SK-N-SH (cell line): ENCODE results near the gene SLC47A1. TPM values are rescaled to one million over a fixed set of nuclear protein-coding genes. Genes with fewer than 3 reads are reported as not detected.
"Not testable (repeated sequence)": the region's sequence is repeated elsewhere in the genome, so short reads cannot be mapped to it uniquely, and the experiment has no call there.

Experiments
- CTCF ChIA-PET: fragments of 300-600, 350-600 bp; formaldehyde crosslinking; extraction: SDS; loops from one replicate; lab custom pipeline; 2021; lab: Yijun Ruan, JAX
- POLR2A ChIA-PET: fragments of 350-600 bp; sonication (Branson Sonifier 250); formaldehyde crosslinking; extraction: SDS; loops from one replicate; lab custom pipeline; 2020; ENCODE audit warnings: antibody characterized with exemption, inconsistent platforms; lab: Yijun Ruan, JAX
- DNase-seq: peaks from one replicate; pipeline ENCODE4 v3.0.0; 2012
- H2AFZ ChIP-seq: fragments of 200-600 bp; sonication (generic); 2 replicates; pipeline ENCODE4 v1.8.1; 2016; ENCODE audit warnings: antibody characterized with exemption, mild to moderate bottlenecking, low read depth
- H3F3A ChIP-seq: fragments of 200-600 bp; sonication (generic); replicated peaks from 2 replicates; pipeline ENCODE3; 2016; ENCODE audit warnings: antibody characterized with exemption, mild to moderate bottlenecking; ENCODE audit not compliant: insufficient read depth
- H3K27ac ChIP-seq, 2 experiments: fragments of 200-500 bp in 1 of 2; fragments of 200-600 bp in 1 of 2; sonication (Bioruptor generic) in 1 of 2; sonication (generic), shearing (Covaris generic) in 1 of 2; 2 replicates each; pipeline versions ENCODE4 v1.5.1 to v1.6.1; 2014 to 2016; ENCODE audit warnings: low read depth in 2 of 2, inconsistent platforms in 1 of 2, low read length in 1 of 2, mild to moderate bottlenecking in 1 of 2, mixed read lengths in 1 of 2
- H3K27me3 ChIP-seq: fragments of 200-600 bp; sonication (generic), shearing (Covaris generic); 2 replicates; pipeline ENCODE4 v1.6.1; 2016; ENCODE audit warnings: mixed run types; ENCODE audit not compliant: insufficient read depth
- H3K36me3 ChIP-seq, 2 experiments: fragments of 200-500 bp in 1 of 2; fragments of 200-600 bp in 1 of 2; sonication (Bioruptor generic) in 1 of 2; sonication (generic) in 1 of 2; replicated peaks in 1 of 2; 2 replicates each; pipeline versions ENCODE3 to v1.5.1; 2014 to 2016; ENCODE audit warnings: low read length in 1 of 2, mild to moderate bottlenecking in 1 of 2; ENCODE audit not compliant: insufficient read depth in 2 of 2, control insufficient read depth in 1 of 2
- H3K4me1 ChIP-seq, 2 experiments: fragments of 200-500 bp in 1 of 2; fragments of 200-600 bp in 1 of 2; sonication (Bioruptor generic) in 1 of 2; sonication (generic), shearing (Covaris generic) in 1 of 2; 2 replicates each; pipeline versions ENCODE4 v1.5.1 to v1.6.1; 2014 to 2016; ENCODE audit warnings: low read depth in 1 of 2, low read length in 1 of 2, mixed run types in 1 of 2; ENCODE audit not compliant: insufficient read depth in 2 of 2, control insufficient read depth in 1 of 2
- H3K4me2 ChIP-seq: fragments of 200-600 bp; sonication (generic), shearing (Covaris generic); 2 replicates; pipeline ENCODE4 v1.6.1; 2017; ENCODE audit warnings: mixed run types
- H3K4me3 ChIP-seq, 2 experiments: fragments of 200-500 bp in 1 of 2; fragments of 200-600 bp in 1 of 2; sonication (Bioruptor generic) in 1 of 2; sonication (generic), shearing (Covaris generic) in 1 of 2; 2 replicates each; pipeline versions ENCODE4 v1.5.1 to v1.8.1; 2014 to 2016; ENCODE audit warnings: low read depth in 2 of 2, inconsistent platforms in 1 of 2, low read length in 1 of 2, mild to moderate bottlenecking in 1 of 2, mixed read lengths in 1 of 2, moderate library complexity in 1 of 2
- H3K79me2 ChIP-seq: fragments of 200-600 bp; sonication (generic); 2 replicates; pipeline ENCODE4 v1.8.1; 2017; ENCODE audit warnings: mild to moderate bottlenecking; ENCODE audit not compliant: insufficient read depth
- H3K9ac ChIP-seq: fragments of 200-600 bp; sonication (generic); 2 replicates; pipeline ENCODE4 v1.6.1; 2017; ENCODE audit warnings: mixed run types
- H3K9me2 ChIP-seq: fragments of 200-600 bp; sonication (generic); 2 replicates; pipeline ENCODE4 v1.6.1; 2017; ENCODE audit warnings: mixed run types
- H3K9me3 ChIP-seq: fragments of 200-600 bp; sonication (generic); 2 replicates; pipeline ENCODE4 v1.6.1; 2017; ENCODE audit warnings: mixed run types, mild to moderate bottlenecking, moderate library complexity
- H4K20me1 ChIP-seq: fragments of 200-600 bp; sonication (generic); 2 replicates; pipeline ENCODE4 v1.6.1; 2017; ENCODE audit warnings: mild to moderate bottlenecking, mixed run types; ENCODE audit not compliant: insufficient read depth
- CHD2 ChIP-seq: fragments of 150-350 bp; IDR thresholded peaks from 2 replicates; pipeline ENCODE4 v1.6.1; 2018; ENCODE audit warnings: low read length; ENCODE audit not compliant: partially characterized antibody
- GABPA ChIP-seq: IDR thresholded peaks from 2 replicates; pipeline ENCODE4 v1.4.0; 2012; ENCODE audit warnings: low read depth, mild to moderate bottlenecking
- JUND ChIP-seq: IDR thresholded peaks from 2 replicates; pipeline ENCODE4 v1.4.0; 2012
- MXI1 ChIP-seq: IDR thresholded peaks from 2 replicates; pipeline ENCODE4 v1.6.1; 2012; ENCODE audit warnings: mild to moderate bottlenecking, low read depth, low read length, improper control_type of control experiment
- NFIC ChIP-seq: IDR thresholded peaks from 2 replicates; pipeline ENCODE4 v1.4.0; 2012; ENCODE audit warnings: borderline replicate concordance
- NRF1 ChIP-seq: IDR thresholded peaks from 2 replicates; pipeline ENCODE4 v1.6.1; 2012; ENCODE audit warnings: low read depth, mild to moderate bottlenecking, low read length
- RAD21 ChIP-seq: IDR thresholded peaks from 2 replicates; pipeline ENCODE4 v1.6.1; 2012; ENCODE audit warnings: mild to moderate bottlenecking, low read length
- RCOR1 ChIP-seq: fragments of 150-350 bp; IDR thresholded peaks from 2 replicates; pipeline ENCODE4 v1.6.1; 2017; ENCODE audit warnings: antibody characterized with exemption, low read length
- RFX5 ChIP-seq: IDR thresholded peaks from 2 replicates; pipeline ENCODE4 v1.6.1; 2012; ENCODE audit warnings: mild to moderate bottlenecking, improper control_type of control experiment, low read length
- SIN3A ChIP-seq: IDR thresholded peaks from 2 replicates; pipeline ENCODE4 v1.6.1; 2012; ENCODE audit warnings: low read depth, mild to moderate bottlenecking, low read length, moderate library complexity, borderline replicate concordance
- TAF1 ChIP-seq: IDR thresholded peaks from 2 replicates; pipeline ENCODE4 v1.6.1; 2012; ENCODE audit warnings: low read depth, mild to moderate bottlenecking, low read length, moderate library complexity, borderline replicate concordance
- TEAD4 ChIP-seq: IDR thresholded peaks from 2 replicates; pipeline ENCODE4 v1.4.0; 2012; ENCODE audit warnings: mild to moderate bottlenecking, borderline replicate concordance; ENCODE audit not compliant: insufficient read depth
- YY1 ChIP-seq: IDR thresholded peaks from 2 replicates; pipeline ENCODE4 v1.4.0; 2012; ENCODE audit warnings: low read depth, mild to moderate bottlenecking
- WGBS: methylation state at CpG from one replicate; pipeline ENCODE4 v1.1.6; 2017; ENCODE audit warnings: low lambda C conversion rate; 5-methylcytosine and 5-hydroxymethylcytosine counted together
- polyA plus RNA-seq, 3 experiments: library from polyadenylated mRNA; depleted of rRNA; stranded (reverse); fragments of >200 nt; gene quantifications; 2 replicates each; pipeline ENCODE4 v1.2.3, GENCODE V29; 2012
- TF ChIP-seq, protein P1 (sequence below): fragments of 150-350 bp; IDR thresholded peaks from 2 replicates; pipeline ENCODE4 v1.6.1; 2017; ENCODE audit warnings: antibody characterized with exemption, low read length, low read depth, borderline replicate concordance
- TF ChIP-seq, protein P2 (sequence below): IDR thresholded peaks from 2 replicates; pipeline ENCODE4; 2012
- TF ChIP-seq, protein P3 (sequence below): fragments of 200-600 bp; sonication (generic); IDR thresholded peaks from 2 replicates; pipeline ENCODE4 v1.6.1; 2017; ENCODE audit warnings: antibody characterized with exemption, mild to moderate bottlenecking, moderate library complexity
- TF ChIP-seq, protein P4 (sequence below): IDR thresholded peaks from 2 replicates; pipeline ENCODE4 v1.4.0; 2012; ENCODE audit warnings: low read depth, borderline replicate concordance
- TF ChIP-seq, protein P5 (sequence below): IDR thresholded peaks from 2 replicates; pipeline ENCODE4 v1.4.0; 2012; ENCODE audit warnings: low read depth

SLC47A1 gene
- polyA plus RNA-seq, 1 of the 3 experiments (the other 2 are of a cell fraction), result 3.5 TPM

DNA sequence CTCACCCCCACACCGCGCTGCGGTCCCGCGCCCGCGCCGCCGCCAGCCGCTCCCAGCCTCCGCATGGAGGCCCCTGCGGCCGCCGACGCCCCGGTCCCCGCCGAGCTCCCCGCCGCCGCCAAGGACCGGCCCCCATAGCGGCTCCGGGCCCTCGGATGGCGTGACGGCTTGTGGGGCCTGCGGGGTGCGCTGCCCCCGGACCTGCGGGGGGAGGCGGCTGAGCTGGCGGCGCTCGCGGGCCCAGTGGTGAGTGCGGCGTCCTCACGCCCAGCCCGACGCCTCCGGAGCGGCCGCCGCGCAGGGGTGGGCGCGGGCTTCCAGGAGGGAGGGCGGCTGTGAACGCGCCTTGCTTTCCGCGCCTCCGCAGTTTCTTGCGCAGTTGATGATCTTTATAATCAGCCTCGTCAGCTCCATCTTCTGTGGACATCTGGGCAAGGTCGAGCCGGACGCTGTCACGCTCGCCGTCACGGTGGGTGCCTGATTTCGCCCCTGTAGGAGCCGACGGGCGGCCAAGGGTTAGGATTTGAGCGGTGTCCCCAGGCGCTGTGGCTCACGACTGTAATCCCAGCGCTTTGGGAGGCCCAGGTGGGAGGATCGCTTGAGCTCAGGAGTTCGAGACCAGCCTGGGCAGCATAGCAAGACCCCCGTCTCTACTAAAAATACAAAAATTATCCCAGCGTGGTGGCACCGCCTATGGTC lies 46.4 kb downstream of the SLC47A1 start:
- 39% methylated on average over 24 of the region's 76 CpGs for WGBS
- Histone ChIP-seq H3K9me2 (no peaks in the 10 kb centered on the region), H3K4me2 (peak overlapping the region; percentile 70), H3K27ac (no peak overlapping the region), H3K36me3 (no peaks in the 10 kb centered on the region), H3K9me3 (no peaks in the 10 kb centered on the region), H2AFZ (peak overlapping the region; percentile 81; the same call in 1 of the 2 replicates), H3K9ac (no peak overlapping the region), H3K27me3 (no peaks in the 10 kb centered on the region), H3K79me2 (no peaks in the 10 kb centered on the region), H3K4me1 (peaks cover 0 to 16% of the 10 kb centered on the region in 2 experiments; a peak in 1 of 4 replicates), H3F3A (no peaks in the 10 kb centered on the region), H3K4me3 (peak overlapping the region; percentile 47 to 50), H4K20me1 (no peaks in the 10 kb centered on the region)
- peak; percentile 78 for DNase-seq
- ChIA-PET CTCF (interaction anchor here (0.8 to 4.7 kb wide), 4 partner anchors 114 to 197 kb away, joined by 3 to 20 read pairs (median 4); no protein-coding TSS in a partner anchor), POLR2A (interaction anchor here (1.3 kb wide), 1 partner anchor 165 kb away, joined by 5 read pairs; no protein-coding TSS in a partner anchor)
- TF ChIP-seq CHD2 (no peak), MXI1 (no peak), RCOR1 (no peak), GABPA (no peak), SIN3A (no peak), JUND (no peak), RFX5 (no peak), NFIC (no peak), NRF1 (no peak), RAD21 (no peak), TEAD4 (no peak), TAF1 (no peak), YY1 (no peak)
- TF ChIP-seq, protein P1, sequence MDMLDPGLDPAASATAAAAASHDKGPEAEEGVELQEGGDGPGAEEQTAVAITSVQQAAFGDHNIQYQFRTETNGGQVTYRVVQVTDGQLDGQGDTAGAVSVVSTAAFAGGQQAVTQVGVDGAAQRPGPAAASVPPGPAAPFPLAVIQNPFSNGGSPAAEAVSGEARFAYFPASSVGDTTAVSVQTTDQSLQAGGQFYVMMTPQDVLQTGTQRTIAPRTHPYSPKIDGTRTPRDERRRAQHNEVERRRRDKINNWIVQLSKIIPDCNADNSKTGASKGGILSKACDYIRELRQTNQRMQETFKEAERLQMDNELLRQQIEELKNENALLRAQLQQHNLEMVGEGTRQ, result no peak
- TF ChIP-seq, protein P2, sequence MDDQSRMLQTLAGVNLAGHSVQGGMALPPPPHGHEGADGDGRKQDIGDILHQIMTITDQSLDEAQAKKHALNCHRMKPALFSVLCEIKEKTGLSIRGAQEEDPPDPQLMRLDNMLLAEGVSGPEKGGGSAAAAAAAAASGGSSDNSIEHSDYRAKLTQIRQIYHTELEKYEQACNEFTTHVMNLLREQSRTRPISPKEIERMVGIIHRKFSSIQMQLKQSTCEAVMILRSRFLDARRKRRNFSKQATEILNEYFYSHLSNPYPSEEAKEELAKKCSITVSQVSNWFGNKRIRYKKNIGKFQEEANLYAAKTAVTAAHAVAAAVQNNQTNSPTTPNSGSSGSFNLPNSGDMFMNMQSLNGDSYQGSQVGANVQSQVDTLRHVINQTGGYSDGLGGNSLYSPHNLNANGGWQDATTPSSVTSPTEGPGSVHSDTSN, result no peak
- TF ChIP-seq, protein P3, sequence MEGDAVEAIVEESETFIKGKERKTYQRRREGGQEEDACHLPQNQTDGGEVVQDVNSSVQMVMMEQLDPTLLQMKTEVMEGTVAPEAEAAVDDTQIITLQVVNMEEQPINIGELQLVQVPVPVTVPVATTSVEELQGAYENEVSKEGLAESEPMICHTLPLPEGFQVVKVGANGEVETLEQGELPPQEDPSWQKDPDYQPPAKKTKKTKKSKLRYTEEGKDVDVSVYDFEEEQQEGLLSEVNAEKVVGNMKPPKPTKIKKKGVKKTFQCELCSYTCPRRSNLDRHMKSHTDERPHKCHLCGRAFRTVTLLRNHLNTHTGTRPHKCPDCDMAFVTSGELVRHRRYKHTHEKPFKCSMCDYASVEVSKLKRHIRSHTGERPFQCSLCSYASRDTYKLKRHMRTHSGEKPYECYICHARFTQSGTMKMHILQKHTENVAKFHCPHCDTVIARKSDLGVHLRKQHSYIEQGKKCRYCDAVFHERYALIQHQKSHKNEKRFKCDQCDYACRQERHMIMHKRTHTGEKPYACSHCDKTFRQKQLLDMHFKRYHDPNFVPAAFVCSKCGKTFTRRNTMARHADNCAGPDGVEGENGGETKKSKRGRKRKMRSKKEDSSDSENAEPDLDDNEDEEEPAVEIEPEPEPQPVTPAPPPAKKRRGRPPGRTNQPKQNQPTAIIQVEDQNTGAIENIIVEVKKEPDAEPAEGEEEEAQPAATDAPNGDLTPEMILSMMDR, result no peak
- TF ChIP-seq, protein P4, sequence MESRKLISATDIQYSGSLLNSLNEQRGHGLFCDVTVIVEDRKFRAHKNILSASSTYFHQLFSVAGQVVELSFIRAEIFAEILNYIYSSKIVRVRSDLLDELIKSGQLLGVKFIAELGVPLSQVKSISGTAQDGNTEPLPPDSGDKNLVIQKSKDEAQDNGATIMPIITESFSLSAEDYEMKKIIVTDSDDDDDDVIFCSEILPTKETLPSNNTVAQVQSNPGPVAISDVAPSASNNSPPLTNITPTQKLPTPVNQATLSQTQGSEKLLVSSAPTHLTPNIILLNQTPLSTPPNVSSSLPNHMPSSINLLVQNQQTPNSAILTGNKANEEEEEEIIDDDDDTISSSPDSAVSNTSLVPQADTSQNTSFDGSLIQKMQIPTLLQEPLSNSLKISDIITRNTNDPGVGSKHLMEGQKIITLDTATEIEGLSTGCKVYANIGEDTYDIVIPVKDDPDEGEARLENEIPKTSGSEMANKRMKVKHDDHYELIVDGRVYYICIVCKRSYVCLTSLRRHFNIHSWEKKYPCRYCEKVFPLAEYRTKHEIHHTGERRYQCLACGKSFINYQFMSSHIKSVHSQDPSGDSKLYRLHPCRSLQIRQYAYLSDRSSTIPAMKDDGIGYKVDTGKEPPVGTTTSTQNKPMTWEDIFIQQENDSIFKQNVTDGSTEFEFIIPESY, result no peak
- TF ChIP-seq, protein P5, sequence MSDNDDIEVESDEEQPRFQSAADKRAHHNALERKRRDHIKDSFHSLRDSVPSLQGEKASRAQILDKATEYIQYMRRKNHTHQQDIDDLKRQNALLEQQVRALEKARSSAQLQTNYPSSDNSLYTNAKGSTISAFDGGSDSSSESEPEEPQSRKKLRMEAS, result no peak

DNA sequence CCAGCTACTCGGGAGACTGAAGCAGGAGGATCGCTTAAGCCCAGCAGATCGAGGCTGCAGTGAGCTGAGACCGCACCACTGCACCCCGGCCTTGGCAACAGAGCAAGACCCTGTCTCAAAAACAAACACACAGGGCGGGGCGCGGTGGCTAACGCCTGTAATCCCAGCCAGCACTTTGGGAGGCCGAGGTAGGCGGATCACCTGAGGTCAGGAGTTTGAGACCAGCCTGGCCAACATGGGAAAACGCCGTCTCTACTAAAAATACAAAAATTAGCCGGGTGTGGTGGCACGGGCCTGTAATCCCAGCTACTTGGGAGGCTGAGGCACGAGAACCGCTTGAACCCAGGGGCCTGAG lies 46.9 kb downstream of the SLC47A1 start:
- H3K9ac ChIP-seq, H4K20me1 ChIP-seq, H2AFZ ChIP-seq, POLR2A ChIA-PET, H3K27ac ChIP-seq, H3K9me2 ChIP-seq, H3K4me3 ChIP-seq, DNase-seq, H3K9me3 ChIP-seq, H3K27me3 ChIP-seq, H3F3A ChIP-seq, H3K36me3 ChIP-seq, H3K4me2 ChIP-seq, H3K79me2 ChIP-seq: not testable (repeated sequence)
- peaks cover 0 to 16% of the 10 kb centered on the region in 2 experiments; a peak in 1 of 4 replicates for H3K4me1 ChIP-seq
- WGBS, result 94% methylated on average over 9 of the region's 17 CpGs
- CTCF ChIA-PET, result interaction anchor here (1.0 to 4.7 kb wide), 3 partner anchors 138 to 197 kb away, joined by 3 to 20 read pairs (median 4); no protein-coding TSS in a partner anchor

DNA sequence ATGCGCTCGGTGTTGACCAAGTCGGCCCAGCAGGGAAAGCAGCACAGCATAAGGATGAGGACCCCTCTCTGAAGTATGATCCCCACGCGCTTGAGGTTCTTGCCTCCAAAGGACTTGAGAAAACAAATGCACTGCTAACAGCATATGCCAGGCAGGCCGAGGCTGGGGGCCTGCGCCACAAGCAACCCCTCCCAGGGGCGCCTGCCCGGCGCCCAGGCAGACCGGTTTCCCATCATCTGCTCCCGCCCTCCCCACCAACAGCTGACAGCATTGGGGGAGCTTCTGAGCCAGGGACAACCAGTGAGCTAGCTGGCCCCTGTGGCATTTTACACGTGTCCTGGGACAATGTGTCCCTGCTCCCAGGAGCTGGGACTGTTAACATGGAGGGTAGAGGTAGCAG lies 48.5 kb downstream of the SLC47A1 start:
- DNase-seq, H3F3A ChIP-seq, H3K27me3 ChIP-seq, CTCF ChIA-PET, H3K4me2 ChIP-seq, H3K9ac ChIP-seq, H3K79me2 ChIP-seq, POLR2A ChIA-PET, H3K36me3 ChIP-seq, H3K4me3 ChIP-seq, H2AFZ ChIP-seq, H3K9me3 ChIP-seq, H3K9me2 ChIP-seq, H4K20me1 ChIP-seq, H3K27ac ChIP-seq: not testable (repeated sequence)
- H3K4me1 ChIP-seq, result peaks cover 0 to 16% of the 10 kb centered on the region in 2 experiments; a peak in 1 of 4 replicates
- WGBS, result 97% methylated on average over 11 of the region's 13 CpGs
